Kidney glomerular epithelial cell (primary cell): ENCODE results near the gene ARHGEF37.
"Not testable (repeated sequence)": the region's sequence is repeated elsewhere in the genome, so short reads cannot be mapped to it uniquely, and the experiment has no call there.

Experiments
- DNase-seq: peaks from one replicate; lab custom pipeline; 2025; lab: John Stamatoyannopoulos, UW

The ARHGEF37 gene

GRCh38 chr5:149581192-149581861, at the start of gene ARHGEF37:
TSS of gene ARHGEF37 (plus strand) at chr5:149581498. CDS start at chr5:149597770, 16,272 bp downstream.
- DNase-seq: peak; percentile 43

- DNase-seq: no peak
These were observed 48.9 kb upstream of the ARHGEF37 start for GRCh38 chr5:149532413-149532812.

GRCh38 chr5:149535787-149536186, 45.5 kb upstream of the ARHGEF37 start:
- DNase-seq: not testable (repeated sequence)

DNA sequence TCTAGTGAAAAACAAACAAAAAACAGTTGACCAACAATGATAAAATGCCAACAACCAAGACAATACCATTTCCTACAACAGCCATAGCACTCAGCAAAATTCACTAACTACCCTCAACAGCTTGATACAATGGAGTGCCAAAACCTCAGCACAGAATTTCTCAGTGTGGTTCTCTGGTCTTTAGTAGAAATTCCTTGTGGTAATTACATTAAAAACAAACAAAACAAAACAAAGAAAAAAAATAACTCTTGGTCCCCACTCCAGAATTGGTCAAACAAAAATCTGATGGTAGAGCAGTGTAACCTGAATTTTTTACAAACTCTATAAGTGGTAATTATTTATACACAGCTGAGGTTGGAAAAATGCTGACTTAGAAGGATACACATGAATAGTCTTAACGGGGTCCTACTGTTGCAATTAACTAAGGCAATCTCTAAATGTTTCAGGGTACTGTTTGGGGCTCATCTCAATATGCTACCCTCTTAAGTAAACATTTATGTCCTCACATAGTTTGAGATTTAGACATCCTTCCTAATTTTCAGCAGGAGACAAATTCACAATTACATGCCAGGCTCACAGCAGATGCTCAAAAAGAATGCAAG, 43.8 kb upstream of the ARHGEF37 start:
- no peak for DNase-seq

DNA sequence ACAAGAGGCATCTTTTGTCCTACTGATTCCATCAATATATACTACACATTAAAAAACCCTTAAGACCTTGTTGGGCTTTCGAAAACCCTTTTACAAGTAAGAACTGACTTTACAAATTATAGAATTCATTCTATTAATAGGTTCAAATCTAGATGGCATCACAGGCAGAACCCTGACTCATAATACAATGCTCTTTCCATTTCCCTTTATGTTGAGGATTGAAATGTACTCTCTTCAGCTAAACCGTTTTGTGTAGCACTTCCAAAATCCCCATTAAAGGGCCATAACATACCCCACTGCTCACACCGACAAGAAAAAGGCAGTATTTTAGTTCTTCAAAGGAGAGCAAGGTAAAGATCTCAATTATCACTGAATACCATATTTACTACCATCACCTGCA, 41.2 kb upstream of the ARHGEF37 start:
- DNase-seq: no peak

DNA sequence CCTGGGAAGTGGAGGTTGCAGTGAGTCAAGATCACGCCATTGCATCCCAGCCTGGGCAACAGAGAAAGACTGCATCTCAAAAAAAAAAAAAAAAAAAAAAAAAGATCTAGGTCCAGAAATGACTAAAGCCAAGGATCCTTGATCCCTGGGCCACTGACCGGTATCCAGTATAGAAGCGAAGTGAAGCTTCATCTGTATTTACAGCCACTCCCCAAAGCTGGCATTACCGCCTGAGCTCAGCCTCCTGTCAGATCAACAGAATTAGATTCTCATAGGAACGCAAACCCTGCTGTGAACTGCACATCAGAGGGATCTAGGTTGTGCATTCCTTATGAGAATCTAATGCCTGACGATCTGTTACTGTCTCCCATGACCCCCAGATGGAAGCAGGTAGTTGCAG, 39.4 kb upstream of the ARHGEF37 start:
- DNase-seq: no peak

DNA sequence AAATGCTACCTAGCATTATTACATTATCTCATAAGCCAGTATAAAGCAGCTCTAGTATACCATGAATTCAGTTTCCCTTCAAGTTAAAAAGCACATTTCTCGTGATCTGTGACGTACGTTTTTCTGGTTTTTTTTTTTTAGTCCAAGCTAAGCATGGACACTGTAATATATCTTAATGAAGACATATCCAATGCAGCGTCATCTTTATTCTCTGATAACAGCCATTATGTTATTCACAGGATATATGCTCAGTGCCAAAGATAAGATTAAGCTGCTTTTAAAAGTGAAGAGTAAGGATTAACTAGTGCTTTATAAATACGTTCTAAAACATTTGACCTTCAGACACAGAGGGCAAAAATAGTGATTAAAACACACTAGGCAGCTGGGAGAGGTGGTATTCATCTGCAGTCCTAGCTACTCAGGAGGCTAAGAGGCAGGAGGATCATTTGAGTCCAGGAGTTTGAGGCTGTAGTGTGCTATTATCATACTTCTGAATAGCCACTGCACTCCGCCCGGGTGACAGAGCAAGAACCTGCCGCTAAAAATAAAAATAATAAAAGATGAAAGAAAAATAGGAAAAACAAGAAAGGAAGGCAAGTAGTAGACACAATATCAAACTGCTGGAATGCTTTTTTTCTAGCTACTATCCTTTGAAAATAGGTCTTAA, 37.8 kb upstream of the ARHGEF37 start:
- no peak for DNase-seq

DNA sequence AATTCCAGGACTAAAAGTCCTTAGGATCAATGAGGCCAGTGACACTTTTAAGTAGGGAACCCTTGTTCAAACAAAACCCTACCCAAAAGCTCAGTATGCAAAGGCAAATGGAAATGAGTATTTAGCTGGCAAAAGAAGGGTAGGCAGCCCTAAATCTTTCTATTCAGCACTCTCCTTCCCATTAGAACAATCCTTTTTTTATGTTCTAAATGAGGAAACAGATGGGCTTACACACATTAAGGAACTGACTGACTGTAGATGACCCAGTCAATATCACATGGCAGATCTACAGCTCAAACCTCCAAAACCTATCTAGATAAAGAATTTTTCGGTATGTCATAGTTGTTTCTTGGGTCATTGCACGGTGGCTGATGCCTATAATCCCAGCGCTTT, 37.3 kb upstream of the ARHGEF37 start:
- DNase-seq: no peak

- no peak for DNase-seq
These were observed 36.0 kb upstream of the ARHGEF37 start for GRCh38 chr5:149545327-149545726.

GRCh38 chr5:149546974-149547373, 34.3 kb upstream of the ARHGEF37 start:
- DNase-seq: no peak

GRCh38 chr5:149549461-149550267, 31.6 kb upstream of the ARHGEF37 start:
- DNase-seq: peak; percentile 61

DNA sequence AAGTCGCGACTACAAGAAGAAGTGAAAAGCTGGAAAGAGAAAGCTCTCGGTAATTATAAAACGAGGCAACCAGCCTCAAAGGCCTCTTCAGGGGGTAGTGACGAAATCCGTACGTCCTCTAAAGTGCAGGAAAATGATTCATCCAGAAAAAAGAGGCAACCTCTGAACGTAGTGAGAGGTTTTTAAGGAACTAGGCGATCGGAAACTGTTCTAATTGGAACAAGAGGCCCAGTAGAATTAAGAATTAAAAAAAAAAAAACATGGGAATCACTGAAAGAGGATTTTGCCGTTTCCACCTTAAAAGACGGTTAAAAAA, 31.1 kb upstream of the ARHGEF37 start:
- DNase-seq: no peak

DNA sequence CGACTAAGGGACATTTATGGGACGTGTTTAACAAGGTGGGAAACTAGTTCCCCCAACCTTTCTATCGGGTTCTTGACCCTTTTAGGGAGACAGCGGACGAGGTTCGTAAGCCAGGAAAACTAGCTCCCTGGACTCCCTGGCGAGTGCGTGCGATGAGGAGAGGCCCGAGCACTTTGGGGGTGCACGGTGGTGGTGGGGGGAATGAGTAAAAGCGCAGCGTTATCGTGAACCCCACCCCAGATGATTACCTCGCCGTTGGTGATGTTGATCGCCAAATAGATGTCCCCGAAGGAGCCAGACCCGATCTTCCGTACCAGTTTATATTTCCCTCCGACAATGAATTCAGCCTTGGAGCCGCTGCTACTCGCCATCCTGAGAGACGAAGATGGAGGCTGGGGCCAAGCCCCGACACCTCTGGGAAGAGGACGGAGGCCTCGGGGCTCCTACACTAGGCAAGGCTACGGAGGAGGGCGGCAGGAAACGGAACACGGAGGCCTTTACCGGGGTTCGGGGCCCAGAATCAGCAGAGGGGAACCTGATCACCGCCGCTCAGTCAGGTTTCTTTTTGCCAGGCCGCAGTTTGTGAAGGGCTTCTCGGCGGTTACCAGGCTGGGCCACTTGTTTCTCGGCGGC, 30.6 kb upstream of the ARHGEF37 start:
- DNase-seq: no peak

GRCh38 chr5:149551227-149552037, 29.9 kb upstream of the ARHGEF37 start, which contains the start of gene CSNK1A1:
TSS of gene CSNK1A1 (minus strand) at chr5:149551439. CDS start at chr5:149550964, 475 bp downstream.
- peak; percentile 96 for DNase-seq

DNA sequence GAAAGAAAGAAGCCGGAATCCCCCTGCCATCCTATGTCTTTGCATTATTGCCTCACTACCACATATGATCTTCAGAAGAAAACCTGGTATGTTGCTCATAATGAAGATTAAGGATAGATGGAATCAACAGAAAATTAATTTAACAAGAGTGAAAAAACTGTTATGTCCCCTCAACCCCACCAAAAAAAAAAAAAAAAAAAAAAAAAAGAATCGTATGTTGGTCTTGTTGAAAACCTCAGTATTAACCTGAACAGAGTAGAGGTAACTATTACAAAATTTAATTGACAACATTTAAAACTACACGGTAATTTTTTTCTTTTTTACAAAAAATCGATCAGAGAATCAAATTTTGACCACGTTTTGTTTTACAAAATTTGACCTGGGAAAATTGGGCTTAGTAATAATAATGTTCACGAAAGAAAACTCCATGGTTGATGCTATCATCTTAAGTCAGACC, 29.2 kb upstream of the ARHGEF37 start:
- no peak for DNase-seq

GRCh38 chr5:149552553-149553160, 28.6 kb upstream of the ARHGEF37 start:
- no peak for DNase-seq

DNA sequence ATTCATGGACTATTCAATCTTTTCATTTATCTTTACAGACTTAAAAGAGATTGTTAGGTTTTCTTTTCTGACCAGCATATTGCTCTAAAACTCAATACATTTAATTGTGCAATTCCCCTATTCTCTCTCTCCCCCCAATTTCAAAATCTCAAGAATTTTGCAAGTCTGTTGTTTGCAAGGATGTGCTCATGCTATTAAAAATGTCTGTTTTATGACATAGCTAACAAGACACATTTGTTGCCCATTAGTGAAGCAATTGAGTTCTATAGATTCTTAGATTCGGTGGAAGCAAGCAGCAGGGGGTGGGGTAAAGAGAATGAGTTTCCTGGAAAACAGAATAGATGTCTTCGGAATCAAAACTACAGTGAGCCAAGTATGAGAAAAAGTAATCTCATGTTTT, 21.6 kb upstream of the ARHGEF37 start:
- no peak for DNase-seq

GRCh38 chr5:149561848-149562247, 19.4 kb upstream of the ARHGEF37 start:
- DNase-seq: peak; percentile 98

GRCh38 chr5:149563466-149563865, 17.8 kb upstream of the ARHGEF37 start:
- DNase-seq: peak; percentile 34

GRCh38 chr5:149564542-149565140, 16.7 kb upstream of the ARHGEF37 start:
- DNase-seq: peak; percentile 80
